Measurements from ENCODE around the gene EPB41L2. TPM values are rescaled to one million over a fixed set of nuclear protein-coding genes. Genes with fewer than 3 reads are reported as not detected.
"Not testable (repeated sequence)": the region's sequence is repeated elsewhere in the genome, so short reads cannot be mapped to it uniquely, and the experiment has no call there.

The EPB41L2 gene
- total RNA-seq, 1 experiment from 2014 or later = 199 TPM

DNA sequence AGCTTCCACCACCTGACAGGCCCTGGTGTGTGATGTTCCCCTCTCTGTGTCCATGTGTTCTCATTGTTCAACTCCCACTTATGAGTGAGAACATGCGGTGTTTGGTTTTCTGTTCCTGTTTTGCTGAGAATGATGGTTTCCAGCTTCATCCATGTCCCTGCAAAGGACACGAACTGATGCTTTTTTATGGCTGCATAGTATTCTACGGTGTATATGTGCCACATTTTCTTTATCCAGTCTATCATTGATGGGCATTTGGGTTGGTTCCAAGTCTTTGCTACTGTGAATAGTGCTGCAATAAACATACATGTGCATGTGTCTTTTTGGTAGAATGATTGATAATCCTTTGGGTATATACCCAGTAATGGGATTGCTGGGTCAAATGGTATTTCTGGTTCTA lies 120.3 kb downstream of the EPB41L2 start:
- H3K9me3 ChIP-seq (ENCODE audit: control insufficient read depth, insufficient read depth, low read depth, low read length); in situ Hi-C loops (cut with HindIII; ENCODE audit: low pct_unique_long_range_greater_than_20kb, low sequenced_read_pairs); H3K27me3 ChIP-seq (ENCODE audit: control insufficient read depth, insufficient read depth, low read length); H3K36me3 ChIP-seq (ENCODE audit: control insufficient read depth, insufficient read depth, low read length); ATAC-seq; DNase-seq (ENCODE audit: low read depth, low spot score); CTCF ChIA-PET; H3K4me3 ChIP-seq (ENCODE audit: low read depth in 2 of 2, low read length in 2 of 2); H3K27ac ChIP-seq (ENCODE audit: low read length); intact Hi-C loops (cut with micrococcal nuclease; ENCODE audit: unreplicated experiment); POLR2A ChIA-PET; BruUV-seq (replicated peaks): not testable (repeated sequence)
- H3K4me1 ChIP-seq (ENCODE audit: control insufficient read depth, insufficient read depth, low read length) = peaks cover 40% of the 10 kb centered on the region

DNA sequence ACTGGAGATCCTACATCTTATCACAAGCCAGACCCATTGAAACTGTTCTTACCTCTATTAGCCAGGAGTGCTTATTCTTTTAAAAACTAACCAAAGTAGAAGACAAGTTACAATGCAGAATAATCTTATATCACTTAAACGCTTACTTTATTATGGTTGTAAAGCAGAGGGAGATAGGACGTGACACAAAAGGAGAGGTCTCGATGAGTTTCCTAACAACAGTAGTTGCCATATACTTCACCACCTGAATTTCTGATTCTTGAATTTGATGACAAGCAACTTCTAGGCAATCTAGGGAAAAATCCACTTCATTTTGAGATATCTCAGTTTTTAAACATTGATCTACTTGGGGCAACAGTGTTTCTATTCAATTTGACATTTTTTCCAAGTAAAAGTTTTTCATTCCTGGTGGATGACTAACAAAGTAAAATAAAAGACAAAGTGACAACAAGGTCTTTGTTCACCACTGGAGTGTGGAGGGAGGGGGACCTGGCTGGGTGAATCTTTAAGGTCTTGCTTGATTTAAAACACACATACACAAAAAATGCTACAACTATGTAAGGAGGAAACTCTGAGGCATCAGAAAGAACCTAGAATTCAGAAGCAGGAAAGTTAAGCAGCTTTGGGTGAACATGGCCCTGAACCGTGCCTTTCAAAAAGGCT lies 125.0 kb downstream of the EPB41L2 start:
- ATAC-seq (no peak), DNase-seq (ENCODE audit: low read depth, low spot score) (no peak)
- H3K4me1 ChIP-seq (ENCODE audit: control insufficient read depth, insufficient read depth, low read length) = peaks cover 53% of the 10 kb centered on the region
- in situ Hi-C loops (cut with HindIII; ENCODE audit: low pct_unique_long_range_greater_than_20kb, low sequenced_read_pairs) = no loop called here
- TF ChIP-seq TCF7L2 (IDR thresholded peaks at IDR 0.05; ENCODE audit: low read depth, low read length) = no peak
- TF ChIP-seq POLR2AphosphoS5 (IDR thresholded peaks at IDR 0.05; ENCODE audit: low read depth, low read length) = no peak
- TF ChIP-seq, protein P1, sequence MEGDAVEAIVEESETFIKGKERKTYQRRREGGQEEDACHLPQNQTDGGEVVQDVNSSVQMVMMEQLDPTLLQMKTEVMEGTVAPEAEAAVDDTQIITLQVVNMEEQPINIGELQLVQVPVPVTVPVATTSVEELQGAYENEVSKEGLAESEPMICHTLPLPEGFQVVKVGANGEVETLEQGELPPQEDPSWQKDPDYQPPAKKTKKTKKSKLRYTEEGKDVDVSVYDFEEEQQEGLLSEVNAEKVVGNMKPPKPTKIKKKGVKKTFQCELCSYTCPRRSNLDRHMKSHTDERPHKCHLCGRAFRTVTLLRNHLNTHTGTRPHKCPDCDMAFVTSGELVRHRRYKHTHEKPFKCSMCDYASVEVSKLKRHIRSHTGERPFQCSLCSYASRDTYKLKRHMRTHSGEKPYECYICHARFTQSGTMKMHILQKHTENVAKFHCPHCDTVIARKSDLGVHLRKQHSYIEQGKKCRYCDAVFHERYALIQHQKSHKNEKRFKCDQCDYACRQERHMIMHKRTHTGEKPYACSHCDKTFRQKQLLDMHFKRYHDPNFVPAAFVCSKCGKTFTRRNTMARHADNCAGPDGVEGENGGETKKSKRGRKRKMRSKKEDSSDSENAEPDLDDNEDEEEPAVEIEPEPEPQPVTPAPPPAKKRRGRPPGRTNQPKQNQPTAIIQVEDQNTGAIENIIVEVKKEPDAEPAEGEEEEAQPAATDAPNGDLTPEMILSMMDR (IDR thresholded peaks at IDR 0.05) = no peak
- no peak for TF ChIP-seq SIN3A (IDR thresholded peaks at IDR 0.05; ENCODE audit: borderline replicate concordance, insufficient read depth, low read depth, low read length)
- TF ChIP-seq, protein P2, sequence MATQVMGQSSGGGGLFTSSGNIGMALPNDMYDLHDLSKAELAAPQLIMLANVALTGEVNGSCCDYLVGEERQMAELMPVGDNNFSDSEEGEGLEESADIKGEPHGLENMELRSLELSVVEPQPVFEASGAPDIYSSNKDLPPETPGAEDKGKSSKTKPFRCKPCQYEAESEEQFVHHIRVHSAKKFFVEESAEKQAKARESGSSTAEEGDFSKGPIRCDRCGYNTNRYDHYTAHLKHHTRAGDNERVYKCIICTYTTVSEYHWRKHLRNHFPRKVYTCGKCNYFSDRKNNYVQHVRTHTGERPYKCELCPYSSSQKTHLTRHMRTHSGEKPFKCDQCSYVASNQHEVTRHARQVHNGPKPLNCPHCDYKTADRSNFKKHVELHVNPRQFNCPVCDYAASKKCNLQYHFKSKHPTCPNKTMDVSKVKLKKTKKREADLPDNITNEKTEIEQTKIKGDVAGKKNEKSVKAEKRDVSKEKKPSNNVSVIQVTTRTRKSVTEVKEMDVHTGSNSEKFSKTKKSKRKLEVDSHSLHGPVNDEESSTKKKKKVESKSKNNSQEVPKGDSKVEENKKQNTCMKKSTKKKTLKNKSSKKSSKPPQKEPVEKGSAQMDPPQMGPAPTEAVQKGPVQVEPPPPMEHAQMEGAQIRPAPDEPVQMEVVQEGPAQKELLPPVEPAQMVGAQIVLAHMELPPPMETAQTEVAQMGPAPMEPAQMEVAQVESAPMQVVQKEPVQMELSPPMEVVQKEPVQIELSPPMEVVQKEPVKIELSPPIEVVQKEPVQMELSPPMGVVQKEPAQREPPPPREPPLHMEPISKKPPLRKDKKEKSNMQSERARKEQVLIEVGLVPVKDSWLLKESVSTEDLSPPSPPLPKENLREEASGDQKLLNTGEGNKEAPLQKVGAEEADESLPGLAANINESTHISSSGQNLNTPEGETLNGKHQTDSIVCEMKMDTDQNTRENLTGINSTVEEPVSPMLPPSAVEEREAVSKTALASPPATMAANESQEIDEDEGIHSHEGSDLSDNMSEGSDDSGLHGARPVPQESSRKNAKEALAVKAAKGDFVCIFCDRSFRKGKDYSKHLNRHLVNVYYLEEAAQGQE (IDR thresholded peaks at IDR 0.05; ENCODE audit: insufficient read depth in 1 of 2, low read depth in 2 of 2, low read length in 1 of 2) = no peak
- no peaks in the 10 kb centered on the region for H3K27me3 ChIP-seq (ENCODE audit: control insufficient read depth, insufficient read depth, low read length)
- POLR2A ChIA-PET = no interaction called here
- no peaks in the 10 kb centered on the region for H3K36me3 ChIP-seq (ENCODE audit: control insufficient read depth, insufficient read depth, low read length)
- H3K9me3 ChIP-seq (ENCODE audit: control insufficient read depth, insufficient read depth, low read depth, low read length) = no peaks in the 10 kb centered on the region
- H3K27ac ChIP-seq (ENCODE audit: low read length) = peak overlapping the region; percentile 94
- H3K4me3 ChIP-seq (ENCODE audit: low read depth in 2 of 2, low read length in 2 of 2) = no peak overlapping the region
- intact Hi-C loops (cut with micrococcal nuclease; ENCODE audit: unreplicated experiment) = loop anchor here (10.0 kb wide), 1 partner anchor 127 kb away; the partner anchor contains the start of gene EPB41L2
- BruUV-seq (replicated peaks) = no TSS peak
- CTCF ChIA-PET = no interaction called here

DNA sequence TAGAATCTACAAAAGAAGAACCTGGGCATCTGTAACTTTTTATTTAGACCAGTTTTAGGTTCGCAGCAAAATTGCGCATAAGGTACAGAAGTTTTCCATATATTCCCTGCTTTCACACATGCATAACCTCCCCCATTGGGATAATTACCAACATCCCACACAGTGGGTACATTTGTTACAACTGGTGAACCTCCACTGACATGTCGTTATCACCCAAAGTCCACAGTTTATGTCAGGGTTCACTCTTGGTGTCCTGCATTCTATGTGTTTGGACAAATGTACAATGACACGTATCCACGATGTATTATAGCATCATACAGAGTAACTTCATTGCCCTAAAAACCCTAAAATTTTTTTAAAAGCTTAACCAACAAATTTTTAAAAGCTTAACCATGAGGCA lies 126.1 kb downstream of the EPB41L2 start:
- BruUV-seq (replicated peaks) = no TSS peak
- TF ChIP-seq, protein P1 (IDR thresholded peaks at IDR 0.05) = no peak
- TF ChIP-seq POLR2AphosphoS5 (IDR thresholded peaks at IDR 0.05; ENCODE audit: low read depth, low read length) (no peak), SIN3A (IDR thresholded peaks at IDR 0.05; ENCODE audit: borderline replicate concordance, insufficient read depth, low read depth, low read length) (no peak)
- Histone ChIP-seq H3K27ac (ENCODE audit: low read length) (peak overlapping the region; percentile 94), H3K9me3 (ENCODE audit: control insufficient read depth, insufficient read depth, low read depth, low read length) (no peaks in the 10 kb centered on the region), H3K4me1 (ENCODE audit: control insufficient read depth, insufficient read depth, low read length) (peaks cover 62% of the 10 kb centered on the region), H3K36me3 (ENCODE audit: control insufficient read depth, insufficient read depth, low read length) (no peaks in the 10 kb centered on the region), H3K4me3 (ENCODE audit: low read depth in 2 of 2, low read length in 2 of 2) (no peak overlapping the region), H3K27me3 (ENCODE audit: control insufficient read depth, insufficient read depth, low read length) (no peaks in the 10 kb centered on the region)
- no peak for ATAC-seq
- intact Hi-C loops (cut with micrococcal nuclease; ENCODE audit: unreplicated experiment) = loop anchor here (10.0 kb wide), 1 partner anchor 128 kb away; the partner anchor contains the start of gene EPB41L2
- CTCF ChIA-PET = no interaction called here
- POLR2A ChIA-PET = no interaction called here
- in situ Hi-C loops (cut with HindIII; ENCODE audit: low pct_unique_long_range_greater_than_20kb, low sequenced_read_pairs) = no loop called here
- DNase-seq (ENCODE audit: low read depth, low spot score) = no peak
